GM19240 (cell line): ENCODE data around the gene TOB2.
"Not testable (repeated sequence)": the region's sequence is repeated elsewhere in the genome, so short reads cannot be mapped to it uniquely, and the experiment has no call there.

Experiments used
- DNase-seq: peaks from one replicate; pipeline ENCODE4 v3.0.0; 2011; ENCODE audit warnings: low spot score; ENCODE audit not compliant: insufficient read length

Gene TOB2

DNA sequence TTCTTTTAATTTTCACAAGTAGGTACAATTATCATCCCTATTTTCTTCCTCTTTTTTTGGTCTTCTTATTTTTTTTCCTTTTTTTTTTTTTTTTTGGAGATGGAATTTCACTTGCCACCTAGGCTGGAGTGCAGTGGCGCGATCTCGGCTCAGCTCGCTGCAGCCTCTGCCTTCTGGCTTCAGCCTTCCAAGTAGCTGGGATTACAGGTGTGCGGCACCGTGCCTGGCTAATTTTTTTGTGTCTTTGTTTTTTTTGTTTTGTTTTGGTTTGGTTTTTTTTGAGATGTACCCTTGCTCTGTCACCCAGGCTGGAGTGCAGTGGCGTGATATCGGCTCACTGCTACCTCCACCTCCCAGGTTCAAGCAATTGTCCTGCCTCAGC lies 16.7 kb downstream of the TOB2 start:
- DNase-seq: no peak

GRCh38 chr22:41429232-41429950 lies 17.2 kb downstream of the TOB2 start:
- DNase-seq: no peak

GRCh38 chr22:41425660-41426365 lies 20.8 kb downstream of the TOB2 start:
- DNase-seq: no peak

DNA sequence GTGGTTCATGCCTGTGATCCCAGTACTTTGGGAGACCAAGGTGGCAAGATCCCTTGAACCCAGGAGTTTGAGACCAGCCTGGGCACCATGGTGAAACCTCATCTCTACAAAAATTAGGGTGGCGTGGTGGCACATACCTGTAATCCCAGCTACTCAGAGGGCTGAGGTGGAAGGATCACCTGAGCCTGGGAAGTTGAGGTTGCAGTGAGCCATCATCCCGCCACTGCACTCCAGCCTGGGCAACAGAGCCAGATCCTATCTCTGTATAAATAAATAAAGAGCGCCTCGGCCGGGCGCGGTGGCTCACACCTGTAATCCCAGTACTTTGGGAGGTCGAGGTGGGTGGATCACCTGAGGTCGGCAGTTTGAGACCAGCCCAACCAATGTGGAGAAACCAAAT lies 27.9 kb downstream of the TOB2 start:
- no peak for DNase-seq

- DNase-seq: no peak
These were observed 28.8 kb downstream of the TOB2 start for GRCh38 chr22:41417622-41418390.

- no peak for DNase-seq
These were observed 31.0 kb downstream of the TOB2 start for GRCh38 chr22:41415554-41415953.

GRCh38 chr22:41411021-41411851 lies 35.4 kb downstream of the TOB2 start:
- DNase-seq: no peak

DNA sequence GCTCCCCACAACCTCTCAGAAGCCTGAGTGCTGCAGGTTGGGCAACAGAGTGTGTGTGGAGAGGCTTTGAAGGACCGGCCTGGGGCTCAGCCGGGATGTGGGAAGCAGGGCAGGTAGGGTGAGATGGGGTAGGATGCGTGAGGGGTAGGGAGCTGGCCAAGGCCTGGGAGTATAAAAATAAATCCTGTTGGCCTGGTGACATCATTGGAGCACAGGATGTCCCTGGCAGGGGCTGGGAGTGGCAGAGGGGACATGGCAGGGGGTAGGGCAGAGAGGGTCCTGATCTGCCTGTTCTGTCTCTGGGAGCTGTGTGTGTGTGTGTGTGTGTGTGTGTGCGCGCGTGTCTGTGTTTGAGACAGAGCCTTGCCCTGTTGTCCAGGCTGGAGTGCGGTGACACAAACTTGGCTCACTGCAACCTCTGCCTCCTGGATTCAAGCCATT lies 36.3 kb downstream of the TOB2 start:
- DNase-seq: no peak

DNA sequence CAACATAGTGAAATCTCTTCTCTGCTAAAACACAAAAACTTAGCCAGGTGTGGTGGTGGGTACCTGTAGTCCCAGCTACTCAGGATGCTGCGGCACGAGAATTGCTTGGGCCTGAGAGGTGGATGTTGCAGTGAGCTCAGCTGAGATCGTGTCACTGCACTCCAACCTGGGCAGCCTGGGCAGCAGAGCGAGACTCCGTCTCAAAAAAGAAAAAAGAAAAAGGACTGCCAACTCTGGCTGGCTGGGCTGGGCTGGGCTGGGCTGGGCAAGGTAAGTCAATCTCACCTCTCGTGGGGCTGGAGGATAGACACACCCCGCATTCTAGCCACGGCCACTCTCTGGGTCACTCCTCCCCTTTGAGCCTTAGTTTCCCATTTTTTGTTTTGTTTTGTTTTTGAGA lies 37.9 kb downstream of the TOB2 start:
- DNase-seq: no peak

DNA sequence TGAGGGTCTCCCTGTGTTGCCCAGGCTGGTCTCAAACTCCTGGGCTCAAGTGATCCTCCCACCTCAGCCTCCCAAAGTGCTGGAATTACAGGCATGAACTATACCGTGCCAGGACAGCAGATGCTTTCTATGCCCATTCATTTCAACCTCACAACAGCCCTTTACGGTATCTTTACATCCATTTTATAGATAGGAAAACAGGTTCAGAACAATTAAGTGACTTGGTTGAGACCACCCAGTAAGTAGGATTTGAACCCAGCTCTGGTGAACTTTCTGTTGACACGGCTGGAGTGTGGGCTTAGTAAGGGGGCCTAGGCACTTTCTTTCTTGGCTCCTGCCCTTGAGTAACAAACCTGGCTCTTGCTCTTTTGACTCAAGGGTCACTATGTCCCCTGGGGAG lies 39.2 kb downstream of the TOB2 start:
- DNase-seq: no peak

DNA sequence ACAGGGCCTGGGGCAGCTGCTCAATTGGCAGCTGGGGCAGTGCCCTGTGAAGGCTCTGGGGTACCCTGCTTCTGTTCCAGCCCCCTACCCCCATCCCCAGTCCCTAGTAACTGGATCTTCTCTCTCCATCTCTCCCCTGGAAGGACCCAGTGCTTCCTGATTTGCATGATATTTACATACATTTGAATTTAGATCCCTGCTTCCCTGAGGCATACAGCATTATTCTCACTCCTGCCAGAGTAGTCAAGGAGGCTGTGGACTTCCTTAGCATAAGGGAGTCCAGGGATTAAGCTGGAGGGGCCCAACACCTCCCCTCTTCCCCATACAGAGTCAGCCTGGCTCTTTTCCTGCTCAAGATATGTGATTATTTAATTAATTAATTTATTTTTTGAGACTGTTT lies 40.2 kb downstream of the TOB2 start:
- DNase-seq: no peak

GRCh38 chr22:41405588-41405987 lies 41.0 kb downstream of the TOB2 start:
- DNase-seq: peak; percentile 32

GRCh38 chr22:41403532-41404318 lies 42.9 kb downstream of the TOB2 start:
- DNase-seq: peak; percentile 98

GRCh38 chr22:41402851-41403250 lies 43.8 kb downstream of the TOB2 start:
- DNase-seq: not testable (repeated sequence)

GRCh38 chr22:41401781-41402648 lies 44.6 kb downstream of the TOB2 start:
- no peak for DNase-seq

DNA sequence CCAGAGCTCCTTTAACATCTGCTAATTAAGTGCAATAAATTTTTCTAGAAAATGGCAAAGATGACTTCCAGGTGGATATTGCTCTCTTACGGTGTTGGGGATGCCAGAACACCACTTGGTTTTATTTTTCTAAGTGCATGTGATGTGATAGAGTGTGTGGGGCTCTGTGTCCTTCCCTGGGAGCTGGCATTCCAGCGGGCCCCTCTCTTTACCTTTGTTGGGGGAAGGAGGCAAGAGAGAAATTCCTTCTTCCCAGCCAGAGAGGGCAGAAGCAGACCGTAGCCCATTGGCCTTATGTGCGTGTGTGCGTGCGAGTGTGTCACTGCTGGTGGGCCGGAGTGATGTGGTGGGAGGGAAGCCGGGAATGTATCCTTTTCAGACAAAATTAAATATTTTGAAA lies 47.7 kb downstream of the TOB2 start:
- no peak for DNase-seq

DNA sequence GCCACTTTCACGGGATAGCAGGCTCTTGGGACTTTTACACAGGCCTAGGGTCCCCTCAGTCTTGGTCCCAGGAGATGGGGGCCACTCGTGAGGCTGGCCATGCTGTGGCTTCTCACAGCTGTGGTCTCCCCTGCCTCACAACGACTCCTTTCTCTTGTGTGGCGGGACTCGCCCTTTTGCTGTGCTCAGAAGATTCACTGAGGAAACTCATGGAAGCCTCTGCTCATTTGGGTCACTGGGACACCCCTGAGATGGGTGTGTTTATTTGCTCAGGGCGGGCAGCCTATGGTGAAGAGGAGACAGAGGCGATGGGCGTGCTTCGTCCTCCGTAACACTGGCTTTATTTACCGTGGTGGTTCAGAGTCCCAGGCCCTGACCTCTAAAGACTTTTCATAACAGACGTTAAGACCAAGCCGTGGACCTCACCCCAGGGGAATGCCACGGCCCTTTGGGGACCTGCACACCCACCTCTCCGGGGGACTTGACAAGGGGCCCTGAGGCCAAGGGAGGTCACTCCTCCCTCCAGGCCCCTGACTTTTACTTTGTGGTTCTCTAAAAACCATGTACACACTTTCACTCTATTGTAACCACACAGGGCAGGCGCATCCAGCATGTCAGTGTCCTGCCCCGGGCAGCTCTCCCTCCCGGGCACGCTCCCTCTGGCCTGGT lies 49.3 kb downstream of the TOB2 start:
- DNase-seq: no peak

GRCh38 chr22:41395531-41396240 lies 50.9 kb downstream of the TOB2 start:
- DNase-seq: no peak

DNA sequence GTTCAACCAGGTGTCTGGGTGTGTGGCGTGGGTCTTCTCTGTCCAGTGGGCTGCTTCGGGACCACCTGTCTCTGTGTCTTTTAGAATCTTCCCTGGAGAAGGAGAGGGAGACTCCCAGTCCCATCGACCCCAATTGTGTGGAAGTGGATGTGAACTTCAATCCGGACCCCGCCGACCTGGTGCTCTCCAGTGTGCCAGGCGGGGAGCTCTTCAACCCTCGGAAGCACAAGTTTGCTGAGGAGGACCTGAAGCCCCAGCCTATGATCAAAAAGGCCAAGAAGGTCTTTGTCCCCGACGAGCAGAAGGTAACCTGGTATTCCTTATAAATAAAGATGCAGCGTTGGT lies 52.6 kb downstream of the TOB2 start:
- no peak for DNase-seq
